ENCODE data around the gene TAF15.

GRCh38 chr17:35793257-35793656 lies 16.0 kb upstream of the TAF15 start:
- TF ChIP-seq CTCF (conservative IDR thresholded peaks at IDR 0.05): no peak
- TF ChIP-seq EZH2 (IDR thresholded peaks at IDR 0.05; ENCODE audit: low read depth): no peak

All from PC-9 (cell line).